GM12892 (cell line): ENCODE results near the gene TMEM163. TPM values are rescaled to one million over a fixed set of nuclear protein-coding genes. Genes with fewer than 3 reads are reported as not detected.
A peak's percentile ranks its signal among the peaks of the same experiment; 100 is the strongest.
"Not testable (repeated sequence)": the region's sequence is repeated elsewhere in the genome, so short reads cannot be mapped to it uniquely, and the experiment has no call there.

Source experiments
- DNase-seq: peaks from one replicate; pipeline ENCODE4 v3.0.0; 2011; ENCODE audit not compliant: insufficient read length
- FAIRE-seq: peaks from 2 replicates; lab custom pipeline; 2011; peaks lifted over from hg19 to GRCh38; lab: Jason Lieb, UNC
- POLR2A ChIP-seq: IDR thresholded peaks from 2 replicates; pipeline ENCODE4 v1.6.1; 2011; ENCODE audit warnings: low read depth, low read length, control low read depth
- POLR2AphosphoS5 ChIP-seq: IDR thresholded peaks from 2 replicates; pipeline ENCODE4 v1.6.1; 2011; ENCODE audit warnings: low read depth, low read length, control low read depth
- TAF1 ChIP-seq: IDR thresholded peaks from 2 replicates; pipeline ENCODE4 v1.6.1; 2011; ENCODE audit warnings: low read depth, mild to moderate bottlenecking, control low read depth, low read length, borderline replicate concordance
- polyA plus RNA-seq: library from polyadenylated mRNA; unstranded; fragments of >200 nt; gene quantifications from one replicate; pipeline ENCODE4 v1.2.1, GENCODE V29; 2012; ENCODE audit warnings: missing spikeins, inconsistent platforms; ENCODE audit not compliant: missing spikeins

TMEM163 gene
- polyA plus RNA-seq, result 0.89 TPM

DNA sequence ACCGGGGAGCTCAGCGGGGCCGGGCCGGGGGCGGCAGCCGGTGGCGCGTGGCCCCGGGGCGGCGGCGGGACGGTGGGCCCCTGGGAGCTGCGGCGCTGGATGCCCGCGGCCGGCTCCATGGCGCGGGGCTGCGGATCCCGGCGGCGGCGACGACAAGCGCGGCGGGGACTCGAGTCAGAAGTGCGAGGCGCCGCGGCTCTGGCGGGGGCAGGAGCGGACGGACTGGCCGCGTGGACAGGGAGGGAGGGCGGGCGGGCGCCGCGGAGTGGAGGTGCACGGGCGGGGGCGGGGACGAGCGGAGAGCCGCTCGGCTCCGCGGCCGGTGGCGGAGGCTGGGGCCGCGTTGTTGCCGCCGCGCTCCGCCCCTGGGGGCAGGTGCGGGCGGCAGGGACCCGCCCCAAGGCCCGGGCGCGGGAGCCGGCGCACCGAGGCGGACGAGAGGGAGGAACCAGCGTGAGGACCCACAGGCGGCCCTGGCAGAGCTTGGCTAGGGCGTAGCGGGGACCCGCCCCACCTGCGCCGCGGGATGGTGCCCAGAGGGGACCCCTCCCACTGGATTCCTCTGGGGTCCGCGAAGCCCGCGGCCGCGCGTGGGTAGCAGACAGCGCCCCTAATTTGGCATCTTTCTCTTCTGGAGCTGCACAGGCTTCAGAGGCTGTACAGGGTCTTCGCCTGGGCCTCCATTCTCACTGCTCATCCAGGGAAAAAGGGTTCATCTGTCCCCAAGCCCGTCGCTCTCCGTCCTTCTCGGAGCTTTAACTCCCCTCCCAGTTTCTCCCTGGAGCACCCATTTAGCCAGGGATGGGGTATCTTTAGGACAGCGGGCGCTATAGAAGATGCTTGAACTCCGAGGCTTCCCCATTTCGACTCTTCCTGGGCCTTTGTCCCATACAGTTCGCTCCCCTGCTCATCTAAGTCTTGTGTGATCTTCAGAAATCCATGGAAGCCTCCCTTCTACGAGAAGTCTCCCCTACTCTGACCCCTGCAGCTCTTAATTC lies at the start of gene TMEM163:
TMEM163 (minus strand) TSS at position 184 of the 998 bp plus-strand sequence.
- FAIRE-seq, result no peak
- TF ChIP-seq POLR2A, result no peak
- DNase-seq, result peak; percentile 41

- DNase-seq, result no peak
- FAIRE-seq, result no peak
- no peak for TF ChIP-seq POLR2A
- TF ChIP-seq TAF1, result no peak
- TF ChIP-seq POLR2AphosphoS5, result no peak
These were observed 47.8 kb upstream of the TMEM163 start for GRCh38 chr2:134766583-134766982.

DNA sequence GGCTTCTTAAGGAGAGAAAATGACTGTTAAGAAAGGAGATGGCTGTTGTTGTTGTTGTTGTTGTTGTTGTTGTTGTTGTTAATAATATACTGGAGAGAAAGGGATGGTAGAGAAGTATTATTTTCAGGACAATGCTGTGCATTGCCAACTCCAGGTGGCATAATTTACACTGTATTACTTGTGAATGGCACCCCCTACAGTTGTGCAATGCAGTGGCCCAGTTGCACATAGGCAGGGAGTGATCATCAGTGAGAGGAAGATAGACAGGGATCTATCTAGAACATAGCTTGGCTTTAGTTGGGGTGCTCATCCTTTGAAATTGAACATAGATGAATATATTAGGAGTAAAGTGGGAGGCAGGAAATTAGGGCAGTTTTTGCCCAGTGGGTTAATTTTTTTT lies 47.2 kb upstream of the TMEM163 start:
- DNase-seq (no peak), FAIRE-seq (no peak)
- TF ChIP-seq POLR2AphosphoS5, result no peak
- no peak for TF ChIP-seq TAF1
- TF ChIP-seq POLR2A, result no peak

GRCh38 chr2:134764164-134764563 lies 45.4 kb upstream of the TMEM163 start:
- TF ChIP-seq POLR2A (no peak), POLR2AphosphoS5 (no peak), TAF1 (no peak)
- FAIRE-seq (no peak), DNase-seq (no peak)

GRCh38 chr2:134763164-134763710 lies 44.4 kb upstream of the TMEM163 start:
- TF ChIP-seq POLR2A (no peak), TAF1 (no peak), POLR2AphosphoS5 (no peak)
- FAIRE-seq, result no peak
- no peak for DNase-seq

GRCh38 chr2:134762508-134762907 lies 43.7 kb upstream of the TMEM163 start:
- TF ChIP-seq POLR2AphosphoS5 (no peak), POLR2A (no peak), TAF1 (no peak)
- no peak for FAIRE-seq
- DNase-seq, result no peak

- DNase-seq, result no peak
- TF ChIP-seq TAF1 (no peak), POLR2AphosphoS5 (no peak)
- no peak for FAIRE-seq
These were observed 41.6 kb upstream of the TMEM163 start for GRCh38 chr2:134760385-134760784.

DNA sequence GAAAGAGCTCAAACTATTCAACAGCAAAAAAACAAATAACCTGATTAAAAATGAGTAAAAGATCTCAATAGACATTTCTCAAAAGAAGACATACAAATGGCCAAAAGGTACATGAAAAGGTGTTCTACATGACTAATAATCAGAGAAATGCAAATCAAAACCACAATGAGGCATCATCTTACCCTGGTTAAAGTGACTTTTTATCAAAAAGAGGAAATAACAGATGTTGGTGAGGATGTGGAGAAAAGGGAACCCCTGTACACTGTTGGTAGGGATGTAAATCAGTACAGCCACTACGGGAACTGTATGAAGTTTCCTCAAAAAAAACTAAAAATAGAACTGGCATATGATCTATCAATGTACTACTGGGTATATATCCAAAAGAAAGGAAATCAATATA lies 39.8 kb upstream of the TMEM163 start:
- TF ChIP-seq TAF1 (no peak), POLR2AphosphoS5 (no peak), POLR2A (no peak)
- DNase-seq, result no peak
- no peak for FAIRE-seq

GRCh38 chr2:134751981-134752380 lies 33.2 kb upstream of the TMEM163 start:
- not testable (repeated sequence) for DNase-seq, FAIRE-seq

DNA sequence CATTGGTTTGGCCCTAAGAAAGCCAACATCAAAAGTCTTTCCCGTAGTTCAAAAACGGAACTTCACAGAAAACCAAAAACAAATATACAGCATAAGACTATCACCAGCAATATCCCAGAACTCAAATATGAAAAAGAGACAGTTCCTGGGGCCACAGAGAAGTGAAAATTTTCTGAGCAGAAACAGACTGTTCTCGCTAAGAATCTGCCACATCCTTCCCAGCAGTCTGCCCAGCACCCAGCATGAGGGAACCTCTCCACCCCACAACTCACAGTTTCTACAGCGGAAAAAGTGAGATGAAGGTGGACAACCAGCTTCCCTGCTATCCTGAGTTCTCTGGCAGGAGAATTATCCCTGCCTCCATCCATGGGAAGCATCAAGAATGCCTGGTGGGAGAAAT lies 26.7 kb upstream of the TMEM163 start:
- DNase-seq (no peak), FAIRE-seq (no peak)
- TF ChIP-seq POLR2AphosphoS5, result no peak
- no peak for TF ChIP-seq POLR2A
- no peak for TF ChIP-seq TAF1

GRCh38 chr2:134745023-134745422 lies 26.2 kb upstream of the TMEM163 start:
- TF ChIP-seq TAF1 (no peak), POLR2AphosphoS5 (no peak), POLR2A (no peak)
- FAIRE-seq (no peak), DNase-seq (no peak)

GRCh38 chr2:134739879-134740301 lies 21.1 kb upstream of the TMEM163 start:
- TF ChIP-seq POLR2A (no peak), POLR2AphosphoS5 (no peak), TAF1 (no peak)
- FAIRE-seq (peak; percentile 99), DNase-seq (no peak)
